Measurements from ENCODE around the gene C7orf33. TPM values are rescaled to one million over a fixed set of nuclear protein-coding genes. Genes with fewer than 3 reads are reported as not detected.

The C7orf33 gene
- total and polyA plus RNA-seq, 9 of the 15 experiments (the other 6 are each of a cell fraction or from before 2014, with no cell fraction given), result 0.04 TPM; not detected in 8

- peak; percentile 98 for TF ChIP-seq MYC (IDR thresholded peaks at IDR 0.05; ENCODE audit: low read depth, low read length)
- TF ChIP-seq MYC (CRISPR knock-in tag; IDR thresholded peaks at IDR 0.05; ENCODE audit: borderline replicate concordance, low read depth), result no peak
- no peak for TF ChIP-seq ZFPM2 (CRISPR knock-in tag; IDR thresholded peaks at IDR 0.05)
- TF ChIP-seq E2F6 (IDR thresholded peaks at IDR 0.05; ENCODE audit: borderline replicate concordance in 1 of 2, extremely low read depth in 1 of 2, insufficient read depth in 1 of 2, insufficient read length in 1 of 2, low read depth in 1 of 2, low read length in 1 of 2, poor library complexity in 1 of 2, severe bottlenecking in 1 of 2), result peak; percentile 76 to 93
- TF ChIP-seq RBFOX2 (IDR thresholded peaks at IDR 0.05; ENCODE audit: low read depth, low read length), result peak; percentile 69
- TF ChIP-seq YY1 (IDR thresholded peaks at IDR 0.05; ENCODE audit: borderline replicate concordance in 1 of 3, control insufficient read depth in 1 of 3, extremely low read depth in 1 of 3, insufficient read depth in 3 of 3, insufficient read length in 1 of 3, insufficient replicate concordance in 2 of 3, low read depth in 1 of 3, low read length in 2 of 3), result peak; percentile 75 to 97 (median 88)
- no peak for TF ChIP-seq ZFP36 (IDR thresholded peaks at IDR 0.05; ENCODE audit: low read depth, low read length, partially characterized antibody)
- TF ChIP-seq ZNF584 (CRISPR knock-in tag; IDR thresholded peaks at IDR 0.05; ENCODE audit: low read depth), result 0 out of 2 replicates have a peak, but pooled peaks have one; percentile 68
- no peak for TF ChIP-seq HOXB6 (CRISPR knock-in tag; IDR thresholded peaks at IDR 0.05; ENCODE audit: borderline replicate concordance)
- peak; percentile 1 for TF ChIP-seq BRD9 (IDR thresholded peaks at IDR 0.05; ENCODE audit: low read depth, partially characterized antibody)
- 0 out of 2 replicates have a peak, but pooled peaks have one; percentile 5 for TF ChIP-seq CC2D1A (IDR thresholded peaks at IDR 0.05)
- peak; percentile 90 for TF ChIP-seq NFRKB (IDR thresholded peaks at IDR 0.05; ENCODE audit: low read depth)
- TF ChIP-seq TEAD4 (IDR thresholded peaks at IDR 0.05; ENCODE audit: low read length), result peak; percentile 38; the same call in 1 of the 2 replicates
- no peak for TF ChIP-seq TEAD4 (CRISPR knock-in tag; IDR thresholded peaks at IDR 0.05; ENCODE audit: borderline replicate concordance)
- 0 out of 2 replicates have a peak, but pooled peaks have one; percentile 6 for TF ChIP-seq EP300 (IDR thresholded peaks at IDR 0.05; ENCODE audit: low read length)
- TF ChIP-seq MNT (conservative IDR thresholded peaks at IDR 0.05), result peak in 1 of 2 experiments; percentile 36; a peak in 2 of 4 replicates
- TF ChIP-seq PHF20 (IDR thresholded peaks at IDR 0.05; ENCODE audit: partially characterized antibody), result peak; percentile 40
- TF ChIP-seq CREB3L1 (IDR thresholded peaks at IDR 0.05; ENCODE audit: borderline replicate concordance, low read depth), result peak; percentile 97
- peak; percentile 39 for TF ChIP-seq TAF9B (IDR thresholded peaks at IDR 0.05; ENCODE audit: partially characterized antibody)
- TF ChIP-seq, protein P1, sequence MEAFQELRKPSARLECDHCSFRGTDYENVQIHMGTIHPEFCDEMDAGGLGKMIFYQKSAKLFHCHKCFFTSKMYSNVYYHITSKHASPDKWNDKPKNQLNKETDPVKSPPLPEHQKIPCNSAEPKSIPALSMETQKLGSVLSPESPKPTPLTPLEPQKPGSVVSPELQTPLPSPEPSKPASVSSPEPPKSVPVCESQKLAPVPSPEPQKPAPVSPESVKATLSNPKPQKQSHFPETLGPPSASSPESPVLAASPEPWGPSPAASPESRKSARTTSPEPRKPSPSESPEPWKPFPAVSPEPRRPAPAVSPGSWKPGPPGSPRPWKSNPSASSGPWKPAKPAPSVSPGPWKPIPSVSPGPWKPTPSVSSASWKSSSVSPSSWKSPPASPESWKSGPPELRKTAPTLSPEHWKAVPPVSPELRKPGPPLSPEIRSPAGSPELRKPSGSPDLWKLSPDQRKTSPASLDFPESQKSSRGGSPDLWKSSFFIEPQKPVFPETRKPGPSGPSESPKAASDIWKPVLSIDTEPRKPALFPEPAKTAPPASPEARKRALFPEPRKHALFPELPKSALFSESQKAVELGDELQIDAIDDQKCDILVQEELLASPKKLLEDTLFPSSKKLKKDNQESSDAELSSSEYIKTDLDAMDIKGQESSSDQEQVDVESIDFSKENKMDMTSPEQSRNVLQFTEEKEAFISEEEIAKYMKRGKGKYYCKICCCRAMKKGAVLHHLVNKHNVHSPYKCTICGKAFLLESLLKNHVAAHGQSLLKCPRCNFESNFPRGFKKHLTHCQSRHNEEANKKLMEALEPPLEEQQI (IDR thresholded peaks at IDR 0.05), result peak; percentile 75; the same call in 1 of the 2 replicates
- TF ChIP-seq ATF7 (IDR thresholded peaks at IDR 0.05), result 0 out of 2 replicates have a peak, but pooled peaks have one; percentile 38
- TF ChIP-seq POLR2A (conservative IDR thresholded peaks at IDR 0.05), result peak; percentile 76
These were observed 18.5 kb upstream of the C7orf33 start (continued) for GRCh38 chr7:148572067-148572522.
